HG03139 (cell line): ENCODE results near the gene MUC4.
"Not testable (repeated sequence)": the region's sequence is repeated elsewhere in the genome, so short reads cannot be mapped to it uniquely, and the experiment has no call there.

Experiments used
- ATAC-seq: cut with Tn5 transposase; IDR thresholded peaks from one replicate; pipeline ENCODE4 v1.9.1; 2021; ENCODE audit not compliant: unreplicated experiment

Gene MUC4

DNA sequence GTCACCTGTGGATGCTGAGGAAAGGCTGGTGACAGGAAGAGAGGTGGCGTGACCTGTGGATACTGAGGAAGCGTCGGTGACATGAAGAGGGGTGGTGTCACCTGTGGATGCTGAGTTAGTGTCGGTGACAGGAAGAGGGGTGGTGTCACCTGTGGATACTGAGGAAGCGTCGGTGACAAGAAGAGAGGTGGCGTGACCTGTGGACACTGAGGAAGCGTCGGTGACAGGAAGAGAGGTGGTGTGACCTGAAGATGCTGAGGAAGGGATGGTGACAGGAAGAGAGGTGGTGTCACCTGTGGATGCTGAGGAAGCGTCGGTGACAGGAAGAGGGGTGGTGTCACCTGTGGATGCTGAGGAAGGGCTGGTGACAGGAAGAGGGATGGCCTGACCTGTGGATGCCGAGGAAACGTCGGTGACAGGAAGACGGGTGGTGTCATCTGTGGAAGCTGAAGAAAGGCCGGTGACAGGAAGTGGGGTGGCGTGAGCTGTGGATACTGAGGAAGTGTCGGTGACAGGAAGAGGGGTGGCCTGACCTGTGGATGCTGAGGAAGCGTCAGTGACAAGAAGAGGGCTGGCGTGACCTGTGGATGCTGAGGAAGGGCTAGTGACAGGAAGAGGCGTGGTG lies 25.8 kb downstream of the MUC4 start:
- not testable (repeated sequence) for ATAC-seq

DNA sequence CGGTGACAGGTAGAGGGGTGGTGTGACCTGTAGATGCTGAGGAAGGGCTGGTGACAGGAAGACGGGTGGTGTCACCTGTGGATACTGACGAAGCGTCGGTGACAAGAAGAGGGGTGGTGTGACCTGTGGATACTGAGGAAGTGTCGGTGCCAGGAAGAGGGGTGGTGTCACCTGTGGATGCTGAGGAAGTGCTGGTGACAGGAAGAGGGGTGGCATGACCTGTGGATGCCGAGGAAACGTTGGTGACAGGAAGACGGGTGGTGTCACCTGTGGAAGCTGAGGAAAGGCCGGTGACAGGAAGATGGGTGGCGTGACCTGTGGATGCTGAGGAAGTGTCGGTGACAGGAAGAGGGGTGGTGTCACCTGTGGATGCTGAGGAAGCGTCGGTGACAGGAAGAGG lies 27.7 kb downstream of the MUC4 start:
- not testable (repeated sequence) for ATAC-seq

DNA sequence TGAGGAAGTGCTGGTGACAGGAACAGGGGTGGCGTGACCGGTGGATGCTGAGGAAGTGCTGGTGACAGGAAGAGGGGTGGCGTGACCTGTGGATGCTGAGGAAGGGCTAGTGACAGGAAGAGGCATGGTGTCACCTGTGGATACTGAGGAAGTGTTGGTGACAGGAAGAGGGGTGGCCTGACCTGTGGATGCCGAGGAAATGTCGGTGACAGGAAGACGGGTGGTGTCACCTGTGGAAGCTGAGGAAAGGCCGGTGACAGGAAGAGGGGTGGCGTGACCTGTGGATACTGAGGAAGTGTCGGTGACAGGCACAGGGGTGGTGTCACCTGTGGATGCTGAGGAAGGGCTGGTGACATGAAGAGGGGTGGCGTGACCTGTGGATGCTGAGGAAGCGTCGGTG lies 30.5 kb downstream of the MUC4 start:
- not testable (repeated sequence) for ATAC-seq

DNA sequence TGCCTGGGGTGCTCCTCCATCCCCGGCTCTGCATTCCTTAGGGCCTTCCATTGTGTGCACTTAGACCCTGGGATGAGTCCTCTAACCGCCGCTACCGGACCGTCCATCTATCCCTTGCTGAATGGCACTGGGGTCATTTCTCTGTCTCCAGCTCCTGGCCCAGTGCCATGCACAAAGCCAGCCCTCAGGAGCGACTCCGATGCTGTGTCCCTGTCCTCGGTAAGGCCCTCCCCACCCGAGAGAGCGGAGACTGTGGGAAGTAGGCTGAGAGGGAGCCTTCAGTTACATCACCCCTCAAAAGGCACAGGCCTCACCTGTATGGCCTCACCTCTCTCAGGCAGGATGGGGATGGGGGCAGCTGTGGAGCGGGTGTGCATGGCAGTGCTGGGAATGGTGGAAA lies 33.8 kb downstream of the MUC4 start:
- no peak for ATAC-seq

DNA sequence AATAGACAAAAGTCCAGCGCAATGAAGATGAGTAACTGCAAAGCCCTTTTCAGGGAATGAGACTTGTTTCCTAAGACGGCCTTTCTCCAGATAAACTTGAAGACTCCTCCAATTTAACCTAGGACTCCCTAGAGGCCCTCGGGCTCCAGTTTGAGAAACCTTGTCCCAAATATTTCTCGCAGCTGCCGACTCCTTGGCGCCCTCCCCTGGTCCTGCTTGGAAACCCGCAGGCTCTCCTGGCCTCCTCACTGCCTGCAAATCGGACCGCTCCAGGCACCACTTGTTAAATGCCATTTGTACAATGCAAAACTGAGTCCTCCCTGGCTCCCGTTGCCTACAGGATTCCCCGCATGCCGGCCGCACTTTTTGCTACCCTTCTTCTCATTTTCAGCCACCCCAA lies 36.8 kb downstream of the MUC4 start:
- no peak for ATAC-seq

DNA sequence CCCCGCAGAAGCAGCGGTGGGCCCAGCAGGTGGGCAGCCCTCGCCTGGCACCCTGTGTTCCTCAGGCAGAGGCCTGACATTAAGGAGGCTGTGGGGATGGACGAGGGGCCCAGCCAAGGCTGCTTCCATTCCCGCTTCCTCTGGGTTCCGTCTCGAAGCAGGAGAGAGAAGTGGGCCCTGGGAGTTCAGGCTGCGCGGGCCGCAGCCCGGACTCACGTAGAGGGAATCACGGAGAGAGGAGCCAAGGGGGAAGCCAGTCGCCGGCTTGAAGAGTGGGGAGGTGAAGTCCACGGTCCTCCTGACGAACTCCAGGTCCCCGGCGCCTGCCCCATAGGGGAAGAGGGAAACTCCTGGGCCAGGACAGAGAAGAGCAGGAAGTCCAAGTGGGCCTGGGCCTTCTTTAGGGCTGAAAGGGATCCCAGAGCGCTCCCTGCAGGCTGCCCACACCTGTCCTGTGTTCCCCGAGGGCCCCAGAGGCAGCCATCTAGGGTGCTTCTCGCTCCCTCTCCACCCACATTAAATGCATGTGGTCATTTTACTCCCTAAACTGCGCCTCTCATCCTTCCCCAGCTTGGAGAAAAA lies 37.7 kb downstream of the MUC4 start:
- no peak for ATAC-seq

DNA sequence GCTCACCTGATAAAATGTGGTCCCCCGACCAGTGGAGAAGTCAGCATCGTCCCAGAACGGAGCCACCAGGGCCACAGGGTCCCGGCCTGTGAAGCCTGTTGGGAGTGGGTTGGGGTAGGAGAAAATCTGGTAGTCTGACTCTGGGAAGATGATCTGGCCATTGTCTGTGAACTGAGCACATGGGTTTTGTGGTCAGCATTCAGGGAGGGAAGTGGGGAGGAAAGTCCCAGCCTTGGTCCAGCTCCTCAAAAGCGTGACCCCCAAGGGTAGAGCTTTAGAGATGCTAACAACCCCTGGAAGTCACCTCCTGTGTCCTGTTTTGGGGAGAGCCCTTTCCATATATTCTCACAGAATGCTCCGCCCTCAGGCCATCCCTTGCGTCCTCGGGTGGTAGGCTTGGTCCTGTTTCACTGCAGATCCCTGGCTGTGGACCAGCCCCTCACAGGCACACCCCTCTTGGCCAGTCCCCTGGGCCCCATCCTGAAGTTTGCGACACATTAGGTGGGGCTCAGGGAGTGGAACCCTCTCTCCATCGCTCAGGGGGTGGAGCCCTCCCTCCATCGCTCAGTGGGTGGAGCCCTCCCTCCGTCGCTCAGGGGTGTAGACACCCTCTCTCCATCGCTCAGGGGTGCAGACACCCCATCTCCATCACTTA lies 40.0 kb downstream of the MUC4 start:
- no peak for ATAC-seq

DNA sequence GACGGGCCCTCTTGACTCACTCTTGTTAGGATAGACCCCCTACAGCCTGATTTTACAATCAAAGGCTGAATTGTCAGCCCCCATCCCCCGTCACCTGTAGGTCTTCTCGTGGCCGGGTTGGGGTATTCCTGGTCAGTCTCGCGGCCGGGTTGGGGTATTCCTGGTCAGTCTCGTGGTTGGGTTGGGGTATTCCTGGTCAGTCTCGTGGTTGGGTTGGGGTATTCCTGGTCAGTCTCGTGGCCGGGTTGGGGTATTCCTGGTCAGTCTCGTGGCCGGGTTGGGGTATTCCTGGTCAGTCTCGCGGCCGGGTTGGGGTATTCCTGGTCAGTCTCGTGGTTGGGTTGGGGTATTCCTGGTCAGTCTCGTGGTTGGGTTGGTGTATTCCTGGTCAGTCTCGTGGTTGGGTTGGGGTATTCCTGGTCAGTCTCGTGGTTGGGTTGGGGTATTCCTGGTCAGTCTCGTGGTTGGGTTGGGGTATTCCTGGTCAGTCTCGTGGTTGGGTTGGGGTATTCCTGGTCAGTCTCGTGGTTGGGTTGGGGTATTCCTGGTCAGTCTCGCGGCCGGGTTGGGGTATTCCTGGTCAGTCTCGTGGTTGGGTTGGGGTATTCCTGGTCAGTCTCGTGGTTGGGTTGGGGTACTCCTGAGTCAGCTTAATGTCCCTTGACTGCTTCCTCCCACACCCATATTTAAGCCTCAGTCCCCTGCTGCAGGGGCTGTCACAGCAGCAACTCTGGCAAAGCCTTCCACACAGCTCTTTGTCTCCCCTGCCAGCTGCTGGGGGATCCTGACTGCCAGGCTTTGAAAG lies 40.7 kb downstream of the MUC4 start:
- not testable (repeated sequence) for ATAC-seq

DNA sequence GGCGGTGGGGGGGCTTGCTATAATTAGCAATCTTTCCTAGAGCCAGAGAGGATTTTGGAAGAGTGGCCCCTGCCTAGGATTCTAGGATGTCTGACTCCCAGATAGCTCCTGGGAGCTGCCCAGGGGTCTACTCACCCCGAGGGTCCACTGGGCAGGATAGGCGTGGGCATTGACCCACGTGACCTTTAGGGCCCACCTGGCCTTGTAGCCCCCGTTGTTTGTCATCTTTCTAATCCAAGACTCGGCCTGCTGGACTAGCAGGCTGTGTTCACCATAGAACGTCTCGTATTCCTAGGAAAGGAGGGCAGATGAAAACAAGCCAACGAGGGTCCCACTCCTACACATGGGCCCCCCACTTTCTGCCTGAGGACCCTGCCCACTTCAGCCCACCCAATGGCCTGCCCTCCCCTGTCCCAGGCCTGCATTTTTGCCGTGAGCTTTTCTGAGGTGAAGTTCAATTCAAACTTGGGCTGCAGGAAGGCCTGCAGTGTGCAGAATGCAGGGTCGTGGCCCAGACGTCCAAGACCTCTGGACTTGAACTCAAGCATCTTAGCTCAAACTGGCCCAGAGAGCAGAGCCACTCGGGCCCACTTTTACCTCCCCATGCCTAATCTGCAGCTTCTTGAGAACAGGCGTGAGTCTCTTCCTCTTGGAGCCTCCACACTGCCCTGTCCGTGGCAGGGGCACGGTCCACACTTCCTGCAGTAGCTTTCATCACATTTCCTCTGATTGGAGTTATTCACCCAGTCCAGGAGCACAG lies 41.5 kb downstream of the MUC4 start:
- ATAC-seq: no peak

DNA sequence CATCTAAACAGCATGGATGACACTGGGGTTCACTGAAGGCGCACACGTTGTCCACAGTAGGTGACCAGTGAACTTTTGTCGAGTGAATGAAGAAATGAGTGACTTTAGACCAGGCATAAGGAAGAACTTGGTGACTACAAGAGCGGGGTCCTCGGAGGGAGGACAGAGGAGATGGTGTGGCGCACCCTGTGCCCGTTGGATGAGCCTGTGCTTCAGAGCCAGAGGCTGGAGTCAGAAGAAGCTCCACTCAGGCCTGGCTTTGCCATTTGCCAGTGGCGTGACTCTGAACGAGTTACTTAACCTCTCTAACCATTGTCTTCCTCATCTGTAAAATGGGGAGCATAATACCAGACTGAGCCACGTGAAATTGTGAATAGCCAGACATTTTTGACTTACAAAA lies 42.2 kb downstream of the MUC4 start:
- ATAC-seq: no peak

DNA sequence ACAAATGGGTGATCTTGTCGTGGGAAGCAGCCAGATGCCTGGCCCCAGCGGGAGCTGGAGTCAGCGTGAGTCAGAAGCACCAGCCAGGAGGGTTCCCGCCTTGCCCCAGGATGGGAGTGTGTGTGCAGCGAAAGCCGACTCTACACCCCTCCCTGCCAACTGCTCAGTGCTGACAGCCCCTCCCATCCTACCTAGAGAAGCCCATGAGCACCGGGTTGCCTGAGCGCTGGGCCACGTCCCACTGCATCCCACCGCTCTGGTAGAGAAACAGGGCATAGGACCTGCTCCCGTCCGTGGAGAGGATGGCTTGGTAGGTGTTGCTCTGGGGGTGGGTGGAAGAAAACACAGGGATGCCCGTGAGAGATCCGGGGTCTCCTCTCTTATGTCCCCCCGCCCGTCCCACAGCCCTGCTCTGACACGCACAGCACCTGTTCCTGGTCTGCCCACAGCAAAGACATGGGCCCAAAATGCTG lies 42.9 kb downstream of the MUC4 start:
- no peak for ATAC-seq

DNA sequence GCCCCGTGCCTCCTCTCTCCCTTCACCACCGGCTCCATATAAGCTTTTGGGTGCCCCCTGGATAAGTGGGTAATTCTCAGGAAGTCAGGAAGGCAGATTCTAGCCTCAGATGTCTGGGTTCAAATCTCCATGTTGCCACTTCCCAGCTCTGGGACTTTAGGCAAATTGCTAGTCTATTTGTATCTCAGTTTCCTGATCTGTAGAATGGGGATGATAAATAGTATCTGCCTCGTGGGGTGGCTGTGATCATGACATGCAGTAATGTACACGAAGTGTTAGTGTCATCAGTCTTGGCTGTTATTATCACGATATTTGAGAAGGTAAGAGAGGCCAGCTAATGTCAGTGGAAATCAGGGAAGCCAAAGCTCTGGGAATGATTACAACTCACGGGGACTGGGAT lies 43.3 kb downstream of the MUC4 start:
- no peak for ATAC-seq

DNA sequence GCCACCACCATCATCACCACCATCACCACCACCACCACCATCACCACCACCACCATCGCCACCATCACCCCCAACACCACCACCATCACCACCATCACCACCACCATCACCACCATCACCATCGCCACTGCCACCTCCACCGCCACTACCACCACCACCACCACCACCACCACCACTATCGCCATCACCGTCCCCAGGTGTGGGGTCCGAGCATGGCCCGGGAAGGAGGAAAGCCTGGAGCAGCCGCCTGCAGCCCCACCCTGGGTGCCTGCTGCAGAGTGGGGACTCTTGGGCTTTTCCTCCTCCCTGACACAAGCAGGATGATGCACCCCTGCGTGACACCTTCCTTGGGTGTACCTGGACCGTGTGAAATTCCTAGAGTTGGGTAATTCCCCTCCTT lies 43.9 kb downstream of the MUC4 start:
- no peak for ATAC-seq

DNA sequence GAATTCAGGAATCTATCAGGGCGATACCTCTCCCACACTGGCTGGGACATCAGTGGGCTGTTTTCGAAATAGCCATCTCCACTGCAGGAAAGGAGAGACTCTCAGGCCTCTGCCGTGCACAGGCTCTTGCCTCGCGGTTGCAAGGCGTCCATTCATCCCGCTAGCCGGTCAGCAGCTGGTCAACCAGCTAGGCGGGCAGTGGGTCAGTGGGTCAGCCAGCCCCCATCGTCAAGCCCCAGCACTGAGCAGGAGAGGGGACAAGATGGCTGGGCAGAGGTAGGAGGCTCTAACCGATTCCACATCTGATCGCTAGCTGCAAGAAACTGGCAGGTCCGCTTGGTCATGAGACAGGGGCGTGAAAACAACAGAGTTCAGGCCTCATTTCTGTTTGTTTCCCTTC lies 45.1 kb downstream of the MUC4 start:
- no peak for ATAC-seq

DNA sequence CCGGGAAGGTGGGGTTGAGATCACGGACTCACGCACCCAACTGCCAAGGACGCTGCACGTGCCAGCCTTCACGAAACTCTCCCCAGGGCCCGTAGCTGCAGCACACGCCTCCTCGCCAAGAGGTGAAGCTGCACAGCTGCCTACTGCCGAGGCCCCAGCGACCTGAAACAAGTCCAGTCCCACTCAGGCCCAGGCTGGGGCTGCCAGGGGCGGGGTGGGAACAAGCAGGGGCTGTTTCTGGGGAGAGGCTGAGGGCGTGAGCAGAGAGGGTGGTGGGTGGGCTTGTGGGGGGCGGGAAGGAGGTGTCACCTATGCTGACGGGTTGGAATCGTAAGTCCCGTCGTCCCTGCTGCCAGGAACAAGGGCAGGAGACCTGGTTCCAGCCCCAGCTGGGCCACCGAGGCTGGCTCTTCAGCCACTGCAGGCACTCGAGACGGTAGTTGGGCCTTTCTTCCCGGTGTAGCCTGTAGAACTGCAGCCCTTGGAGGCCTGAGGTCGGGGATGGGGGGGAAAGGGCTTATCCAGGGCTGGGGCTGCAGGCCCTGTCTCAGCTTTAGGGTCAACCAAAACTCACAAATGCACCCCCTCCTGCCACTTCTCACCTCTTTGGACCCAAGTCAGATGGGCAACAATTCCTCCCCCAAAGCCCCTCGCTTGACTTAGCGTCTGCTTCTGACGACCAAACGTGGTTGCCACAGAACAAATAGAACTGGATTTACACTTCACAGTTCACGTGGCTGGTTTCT lies 46.6 kb downstream of the MUC4 start:
- ATAC-seq: no peak

DNA sequence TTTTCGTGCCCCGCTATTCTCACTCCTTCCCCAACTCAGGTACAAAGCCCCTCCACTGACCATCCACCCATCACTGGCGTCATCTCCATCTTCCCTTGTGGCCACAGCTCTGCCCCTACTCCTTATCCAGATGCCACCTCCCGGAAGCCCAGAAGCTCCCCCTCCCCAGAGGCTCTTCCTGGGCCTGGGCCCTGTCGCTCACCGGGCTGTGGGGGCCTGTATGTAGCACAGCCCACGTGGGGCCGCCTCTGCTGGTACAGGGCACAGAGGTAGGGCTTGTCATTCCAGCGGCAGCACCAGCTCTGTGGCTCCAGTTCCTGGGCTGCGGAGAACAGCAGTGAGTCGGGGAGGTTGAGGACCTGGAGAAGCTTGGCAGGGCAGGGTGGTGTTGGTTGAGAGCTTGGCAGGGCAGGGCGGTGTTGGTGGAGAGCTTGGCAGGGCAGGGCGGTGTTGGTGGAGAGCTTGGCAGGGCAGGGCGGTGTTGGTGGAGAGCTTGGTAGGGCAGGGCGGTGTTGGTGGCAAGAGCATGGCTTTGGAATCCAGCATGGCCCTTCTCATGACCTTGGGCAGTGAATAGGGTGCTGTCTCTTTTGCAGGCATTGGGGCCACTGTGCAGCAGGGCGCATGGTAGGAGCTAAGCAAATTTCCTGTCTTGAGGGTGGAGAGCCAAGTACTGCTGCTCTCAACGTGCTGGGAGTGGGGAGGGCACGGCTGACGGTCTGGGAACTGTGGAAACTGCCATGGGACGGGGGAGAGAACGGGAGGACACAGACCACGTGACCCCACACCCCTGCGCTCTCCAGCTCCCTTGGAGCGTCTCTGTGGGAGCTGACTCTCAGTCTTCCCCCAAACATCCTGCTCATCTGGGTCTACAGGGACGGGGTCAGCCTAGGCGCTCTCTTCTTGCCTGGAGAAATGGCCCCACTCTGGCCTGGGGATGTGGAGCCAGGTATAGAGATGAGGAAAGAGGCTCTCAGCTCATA lies 47.6 kb downstream of the MUC4 start:
- no peak for ATAC-seq

DNA sequence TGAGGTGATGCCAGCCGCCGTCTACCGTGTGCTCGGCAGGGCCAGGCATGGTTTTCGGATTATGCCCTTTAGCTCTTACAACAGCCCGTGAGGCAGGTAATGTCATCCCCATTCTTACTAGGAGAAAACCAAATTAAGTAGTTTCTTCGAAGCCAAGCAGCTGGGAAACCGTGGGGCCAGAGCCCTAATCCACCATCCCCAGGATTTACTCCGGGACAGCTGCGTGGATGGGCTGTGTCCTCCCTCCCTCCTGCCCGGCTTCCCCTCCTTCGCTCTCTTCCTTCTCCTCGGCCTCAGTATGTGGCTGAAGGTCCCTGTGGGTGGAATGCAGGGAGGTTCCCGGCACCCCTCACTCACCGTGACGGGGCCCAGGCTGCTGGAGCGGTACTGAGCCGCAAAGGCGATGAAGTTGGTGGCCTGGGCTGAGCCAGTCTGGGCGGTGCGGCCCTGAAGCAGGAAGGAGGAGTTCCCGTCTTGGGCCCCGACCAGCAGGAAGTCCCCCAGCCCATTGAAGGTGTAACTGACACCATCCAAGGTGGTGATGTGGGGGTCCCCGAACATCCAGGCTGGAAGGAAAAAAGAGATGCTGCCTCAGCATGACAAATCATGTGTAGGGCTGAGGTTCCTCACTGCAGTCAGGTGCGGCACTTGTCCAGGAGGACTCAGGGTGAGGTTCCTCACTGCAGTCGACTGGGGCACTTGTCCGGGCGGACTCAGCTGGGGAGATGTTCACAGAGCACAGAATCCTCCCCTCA lies 48.5 kb downstream of the MUC4 start:
- no peak for ATAC-seq

DNA sequence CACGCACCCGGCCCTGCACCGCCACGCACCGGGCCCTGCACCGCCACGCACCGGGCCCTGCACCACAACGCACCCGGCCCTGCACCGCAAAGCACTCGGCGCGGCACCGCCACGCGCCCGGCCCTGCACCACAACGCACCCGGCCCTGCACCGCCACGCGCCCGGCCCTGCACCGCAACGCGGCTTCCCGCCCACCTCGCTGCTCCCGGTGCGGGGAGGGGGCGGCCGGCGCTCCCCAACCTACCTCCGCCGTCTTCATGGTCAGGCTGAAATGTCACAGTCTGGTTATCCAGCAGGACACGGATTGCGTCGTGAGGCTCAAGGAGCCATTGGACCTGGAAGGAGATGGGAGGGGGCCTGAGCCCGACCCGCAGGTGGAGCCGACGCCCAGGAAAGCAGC lies 49.1 kb downstream of the MUC4 start:
- ATAC-seq: no peak

DNA sequence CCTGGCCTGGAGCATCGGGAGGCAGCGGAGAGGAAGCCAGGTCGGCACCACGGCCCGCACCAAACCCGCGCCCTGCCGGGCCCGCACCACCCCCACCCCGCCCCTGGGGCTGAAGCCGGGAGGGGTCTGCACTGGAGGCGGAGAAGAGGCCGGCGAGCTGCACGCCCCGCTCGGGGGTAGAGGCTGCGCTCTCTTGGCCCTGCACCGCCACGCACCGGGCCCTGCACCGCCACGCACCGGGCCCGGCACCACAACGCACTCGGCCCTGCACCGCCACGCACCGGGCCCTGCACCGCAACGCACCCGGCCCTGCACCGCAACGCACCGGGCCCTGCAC lies 49.5 kb downstream of the MUC4 start:
- ATAC-seq: no peak
